ENCODE measurements around the gene MYH16. TPM values are rescaled to one million over a fixed set of nuclear protein-coding genes. Genes with fewer than 3 reads are reported as not detected.

MYH16 gene
- total RNA-seq, 2 experiments from 2014 or later = not detected

- no peaks in the 10 kb centered on the region for H3K36me3 Mint-ChIP-seq (ENCODE audit: low read depth)
- ChIA-PET CTCF (interaction anchor here (0.6 to 1.6 kb wide), 2 partner anchors 10 to 103 kb away, joined by 3 to 5 read pairs; no protein-coding TSS in a partner anchor), POLR2A (no interaction called here)
- H3K4me3 Mint-ChIP-seq = no peak overlapping the region
- H3K9me3 Mint-ChIP-seq = no peaks in the 10 kb centered on the region
- H3K4me1 Mint-ChIP-seq = no peaks in the 10 kb centered on the region
- DNase-seq = no peak
- H3K27ac Mint-ChIP-seq = no peak overlapping the region
- H3K27me3 Mint-ChIP-seq = no peaks in the 10 kb centered on the region
Measured at GRCh38 chr7:99293167-99293566, 20.5 kb downstream of the MYH16 start.

GRCh38 chr7:99293650-99294049 is 21.0 kb downstream of the MYH16 start:
- H3K4me1 Mint-ChIP-seq = no peaks in the 10 kb centered on the region
- no peaks in the 10 kb centered on the region for H3K9me3 Mint-ChIP-seq
- POLR2A ChIA-PET = no interaction called here
- H3K4me3 Mint-ChIP-seq = no peak overlapping the region
- CTCF ChIA-PET = interaction anchor here (0.6 to 2.5 kb wide), 4 partner anchors 10 to 103 kb away, joined by 3 to 7 read pairs (median 4); no protein-coding TSS in a partner anchor
- H3K27ac Mint-ChIP-seq = no peak overlapping the region
- no peak for DNase-seq
- H3K27me3 Mint-ChIP-seq = no peaks in the 10 kb centered on the region
- H3K36me3 Mint-ChIP-seq (ENCODE audit: low read depth) = no peaks in the 10 kb centered on the region

- H3K4me1 Mint-ChIP-seq = no peaks in the 10 kb centered on the region
- H3K9me3 Mint-ChIP-seq = no peaks in the 10 kb centered on the region
- no peaks in the 10 kb centered on the region for H3K36me3 Mint-ChIP-seq (ENCODE audit: low read depth)
- no peak overlapping the region for H3K27ac Mint-ChIP-seq
- POLR2A ChIA-PET = no interaction called here
- no peak for DNase-seq
- H3K27me3 Mint-ChIP-seq = no peaks in the 10 kb centered on the region
- no peak overlapping the region for H3K4me3 Mint-ChIP-seq
- CTCF ChIA-PET = interaction anchor here (0.9 to 1.2 kb wide), 3 partner anchors 10 to 234 kb away, joined by 3 to 4 read pairs (median 3); no protein-coding TSS in a partner anchor
Measured at GRCh38 chr7:99296471-99296870, 23.8 kb downstream of the MYH16 start.

GRCh38 chr7:99301496-99301895 is 28.9 kb downstream of the MYH16 start:
- Mint-ChIP-seq H3K27ac (no peak overlapping the region), H3K27me3 (no peaks in the 10 kb centered on the region), H3K36me3 (ENCODE audit: low read depth) (no peaks in the 10 kb centered on the region), H3K9me3 (no peaks in the 10 kb centered on the region), H3K4me3 (no peak overlapping the region), H3K4me1 (no peaks in the 10 kb centered on the region)
- DNase-seq = no peak
- ChIA-PET POLR2A (no interaction called here), CTCF (no interaction called here)

GRCh38 chr7:99305473-99306260 is 33.0 kb downstream of the MYH16 start:
- POLR2A ChIA-PET = no interaction called here

GRCh38 chr7:99308461-99309074 is 35.9 kb downstream of the MYH16 start:
- DNase-seq = no peak
- H3K27me3 Mint-ChIP-seq = no peaks in the 10 kb centered on the region
- H3K9me3 Mint-ChIP-seq = no peaks in the 10 kb centered on the region
- H3K4me1 Mint-ChIP-seq = peaks cover 9% of the 10 kb centered on the region
- ChIA-PET POLR2A (no interaction called here), CTCF (interaction anchor here (0.6 to 1.1 kb wide), 2 partner anchors 18 to 34 kb away, joined by 3 to 4 read pairs; no protein-coding TSS in a partner anchor)
- H3K4me3 Mint-ChIP-seq = no peak overlapping the region
- H3K36me3 Mint-ChIP-seq (ENCODE audit: low read depth) = no peaks in the 10 kb centered on the region
- H3K27ac Mint-ChIP-seq = no peak overlapping the region

More at GRCh38 chr7:99305473-99306260, 33.0 kb downstream of the MYH16 start:
- Mint-ChIP-seq H3K36me3 (ENCODE audit: low read depth) (no peaks in the 10 kb centered on the region), H3K4me1 (no peaks in the 10 kb centered on the region), H3K4me3 (no peak overlapping the region), H3K27ac (no peak overlapping the region), H3K27me3 (no peaks in the 10 kb centered on the region), H3K9me3 (no peaks in the 10 kb centered on the region)
- no peak for DNase-seq
- CTCF ChIA-PET = interaction anchor here (1.1 kb wide), 1 partner anchor 93 kb away, joined by 4 read pairs; no protein-coding TSS in a partner anchor

GRCh38 chr7:99309111-99309510 is 36.5 kb downstream of the MYH16 start:
- no peak for DNase-seq
- POLR2A ChIA-PET = no interaction called here
- H3K4me1 Mint-ChIP-seq = peaks cover 13% of the 10 kb centered on the region
- CTCF ChIA-PET = interaction anchor here (1.1 kb wide), 2 partner anchors 24 to 35 kb away, joined by 3 read pairs; no protein-coding TSS in a partner anchor
- H3K9me3 Mint-ChIP-seq = no peaks in the 10 kb centered on the region
- H3K36me3 Mint-ChIP-seq (ENCODE audit: low read depth) = no peaks in the 10 kb centered on the region
- no peaks in the 10 kb centered on the region for H3K27me3 Mint-ChIP-seq
- no peak overlapping the region for H3K4me3 Mint-ChIP-seq
- H3K27ac Mint-ChIP-seq = no peak overlapping the region

- Mint-ChIP-seq H3K36me3 (ENCODE audit: low read depth) (no peaks in the 10 kb centered on the region), H3K27ac (no peak overlapping the region), H3K9me3 (no peaks in the 10 kb centered on the region), H3K4me1 (peaks cover 21% of the 10 kb centered on the region), H3K4me3 (no peak overlapping the region), H3K27me3 (no peaks in the 10 kb centered on the region)
- DNase-seq = no peak
- ChIA-PET POLR2A (no interaction called here), CTCF (interaction anchor here (1.1 to 1.4 kb wide), 4 partner anchors 10 to 304 kb away, joined by 3 read pairs; partner anchors contain the start of genes BUD31 and PDAP1)
Measured at GRCh38 chr7:99310004-99310403, 37.4 kb downstream of the MYH16 start.

GRCh38 chr7:99311702-99312101 is 39.1 kb downstream of the MYH16 start:
- Mint-ChIP-seq H3K27me3 (no peaks in the 10 kb centered on the region), H3K27ac (no peak overlapping the region), H3K9me3 (no peaks in the 10 kb centered on the region), H3K4me3 (no peak overlapping the region), H3K4me1 (peaks cover 23% of the 10 kb centered on the region), H3K36me3 (ENCODE audit: low read depth) (no peaks in the 10 kb centered on the region)
- CTCF ChIA-PET = interaction anchor here (2.0 kb wide), 2 partner anchors 15 to 278 kb away, joined by 4 read pairs; no protein-coding TSS in a partner anchor
- POLR2A ChIA-PET = no interaction called here
- DNase-seq = no peak

- Mint-ChIP-seq H3K27ac (no peak overlapping the region), H3K27me3 (no peaks in the 10 kb centered on the region), H3K9me3 (no peaks in the 10 kb centered on the region), H3K36me3 (ENCODE audit: low read depth) (no peaks in the 10 kb centered on the region), H3K4me1 (peaks cover 23% of the 10 kb centered on the region), H3K4me3 (peak overlapping the region; percentile 45)
- ChIA-PET POLR2A (no interaction called here), CTCF (interaction anchor here (0.8 to 2.0 kb wide), 5 partner anchors 11 to 279 kb away, joined by 3 to 7 read pairs (median 4); no protein-coding TSS in a partner anchor)
- DNase-seq = peak; percentile 80
Measured at GRCh38 chr7:99312316-99313203, 39.9 kb downstream of the MYH16 start.

- Mint-ChIP-seq H3K27me3 (no peaks in the 10 kb centered on the region), H3K27ac (no peak overlapping the region), H3K4me3 (peak overlapping the region; percentile 45), H3K36me3 (ENCODE audit: low read depth) (no peaks in the 10 kb centered on the region), H3K4me1 (peaks cover 23% of the 10 kb centered on the region), H3K9me3 (no peaks in the 10 kb centered on the region)
- ChIA-PET CTCF (interaction anchor here (0.8 to 2.0 kb wide), 4 partner anchors 10 to 279 kb away, joined by 3 to 7 read pairs (median 4); no protein-coding TSS in a partner anchor), POLR2A (no interaction called here)
- peak; percentile 15 for DNase-seq
Measured at GRCh38 chr7:99313204-99313573, 40.5 kb downstream of the MYH16 start.

- no peak overlapping the region for H3K4me3 Mint-ChIP-seq
- H3K36me3 Mint-ChIP-seq (ENCODE audit: low read depth) = no peaks in the 10 kb centered on the region
- no peaks in the 10 kb centered on the region for H3K9me3 Mint-ChIP-seq
- peaks cover 23% of the 10 kb centered on the region for H3K4me1 Mint-ChIP-seq
- CTCF ChIA-PET = interaction anchor here (0.7 to 1.2 kb wide), 6 partner anchors 10 to 310 kb away, joined by 3 to 5 read pairs (median 3); no protein-coding TSS in a partner anchor
- POLR2A ChIA-PET = interaction anchor here (0.8 kb wide), 1 partner anchor 15 kb away, joined by 3 read pairs; no protein-coding TSS in a partner anchor
- peaks cover 2% of the 10 kb centered on the region for H3K27me3 Mint-ChIP-seq
- peak; percentile 40 for DNase-seq
- no peak overlapping the region for H3K27ac Mint-ChIP-seq
Measured at GRCh38 chr7:99314504-99314903, 41.9 kb downstream of the MYH16 start.
